ENCODE results near the gene HPD.

- TF ChIP-seq CTCF (conservative IDR thresholded peaks at IDR 0.05; ENCODE audit: low read length): no peak
- TF ChIP-seq EZH2phosphoT487 (IDR thresholded peaks at IDR 0.05; ENCODE audit: borderline replicate concordance, low read depth, low read length): no peak
These were observed 20.5 kb downstream of the HPD start for GRCh38 chr12:121838126-121838525.
